ENCODE measurements around the gene RAP1GAP2.

The RAP1GAP2 gene

GRCh38 chr17:2921443-2921842 lies 125.2 kb downstream of the RAP1GAP2 start:
- DNase-seq, result no peak

GRCh38 chr17:2924211-2924610 lies 128.0 kb downstream of the RAP1GAP2 start:
- no peak for DNase-seq

- no peak for DNase-seq
Observed at GRCh38 chr17:2925011-2925410, 128.8 kb downstream of the RAP1GAP2 start.

- no peak for DNase-seq
Observed at GRCh38 chr17:2926019-2926650, 129.9 kb downstream of the RAP1GAP2 start.

- DNase-seq, result no peak
Observed at GRCh38 chr17:2928294-2928890, 132.2 kb downstream of the RAP1GAP2 start.

- DNase-seq, result no peak
Observed at GRCh38 chr17:2929881-2930533, 133.8 kb downstream of the RAP1GAP2 start.

- DNase-seq, result no peak
Observed at GRCh38 chr17:2931876-2932275, 135.6 kb downstream of the RAP1GAP2 start.

- no peak for DNase-seq
Observed at GRCh38 chr17:2932946-2933345, 136.7 kb downstream of the RAP1GAP2 start.

GRCh38 chr17:2933606-2934005 lies 137.4 kb downstream of the RAP1GAP2 start:
- DNase-seq, result no peak

- no peak for DNase-seq
Observed at GRCh38 chr17:2935632-2936031, 139.4 kb downstream of the RAP1GAP2 start.

- DNase-seq, result no peak
Observed at GRCh38 chr17:2936351-2936750, 140.1 kb downstream of the RAP1GAP2 start.

GRCh38 chr17:2936771-2937321 lies 140.6 kb downstream of the RAP1GAP2 start:
- DNase-seq, result no peak

GRCh38 chr17:2937331-2938003 lies 141.2 kb downstream of the RAP1GAP2 start:
- no peak for DNase-seq

GRCh38 chr17:2939714-2940351 lies 143.6 kb downstream of the RAP1GAP2 start:
- DNase-seq, result no peak

GRCh38 chr17:2940352-2940751 lies 144.1 kb downstream of the RAP1GAP2 start:
- peak; percentile 26 for DNase-seq

- DNase-seq, result no peak
Observed at GRCh38 chr17:2943981-2944380, 147.7 kb downstream of the RAP1GAP2 start.

GRCh38 chr17:2945299-2945698 lies 149.1 kb downstream of the RAP1GAP2 start:
- DNase-seq, result no peak

GRCh38 chr17:2946144-2946543 lies 149.9 kb downstream of the RAP1GAP2 start:
- no peak for DNase-seq

- DNase-seq, result no peak
Observed at GRCh38 chr17:2947588-2947950, 151.3 kb downstream of the RAP1GAP2 start.

GRCh38 chr17:2947996-2948550 lies 151.8 kb downstream of the RAP1GAP2 start:
- DNase-seq, result no peak

GRCh38 chr17:2948721-2949468 lies 152.7 kb downstream of the RAP1GAP2 start:
- DNase-seq, result no peak

- DNase-seq, result no peak
Observed at GRCh38 chr17:2949469-2950044, 153.3 kb downstream of the RAP1GAP2 start.

Measured in NCI-H1092 treated with DMSO at 0.1 percent for 48 hours (cell line).